Sciatic nerve (tissue), 2 donors: ENCODE measurements around the gene NCKAP5. TPM values are rescaled to one million over a fixed set of nuclear protein-coding genes. Genes with fewer than 3 reads are reported as not detected.

Source experiments
- ATAC-seq: fragments of 200-7000 bp; cut with Tn5 transposase; one replicate; pipeline ENCODE4 v1.9.1; 2020; ENCODE audit warnings: mild to moderate bottlenecking, moderate library complexity
- DNase-seq: peaks from one replicate; pipeline ENCODE4 v3.0.0-alpha.2; 2020; ENCODE audit warnings: low spot score
- intact Hi-C: fragments of 100-400 bp; cut with DNase I; formaldehyde crosslinking; loops from one replicate; pipeline ENCODE4 v1.14.2; 2022
- total RNA-seq: library from RNA; stranded (reverse); fragmentation: NEBNext Ultra II Directional; extraction: Animal tissue kit (Norgen Biotek cat#: 25700); gene quantifications from one replicate; pipeline ENCODE4 v1.2.1, GENCODE V29; 2021
- donor health status: DM: no; HTN: no; CAD: no.
- donor health status: DM: no; HTN: no; CAD: no.

Gene NCKAP5
- total RNA-seq, 1 donor from 2014 or later = 10.5 TPM

DNA sequence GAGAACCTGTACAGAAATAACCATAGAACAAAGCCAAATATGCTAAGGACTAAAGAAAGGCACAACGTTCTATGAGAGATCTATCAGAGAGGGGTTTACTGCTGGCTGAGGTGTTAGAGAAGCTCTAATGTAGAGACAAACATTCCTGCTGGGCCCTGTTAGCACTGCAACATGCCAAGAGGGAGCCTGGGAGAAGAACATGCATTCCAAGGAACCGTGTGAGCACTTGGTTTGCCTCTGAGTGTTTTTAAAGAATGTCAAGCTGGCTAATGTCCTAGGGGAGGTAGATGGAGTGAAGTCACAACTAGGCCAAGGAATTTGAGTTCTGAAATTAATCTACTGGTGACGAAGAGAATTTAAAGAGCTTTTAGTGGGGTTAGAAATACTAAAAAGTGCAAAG is 514.0 kb downstream of the NCKAP5 start:
- no peak for DNase-seq
- intact Hi-C loops = no loop called here
- no peak for ATAC-seq

DNA sequence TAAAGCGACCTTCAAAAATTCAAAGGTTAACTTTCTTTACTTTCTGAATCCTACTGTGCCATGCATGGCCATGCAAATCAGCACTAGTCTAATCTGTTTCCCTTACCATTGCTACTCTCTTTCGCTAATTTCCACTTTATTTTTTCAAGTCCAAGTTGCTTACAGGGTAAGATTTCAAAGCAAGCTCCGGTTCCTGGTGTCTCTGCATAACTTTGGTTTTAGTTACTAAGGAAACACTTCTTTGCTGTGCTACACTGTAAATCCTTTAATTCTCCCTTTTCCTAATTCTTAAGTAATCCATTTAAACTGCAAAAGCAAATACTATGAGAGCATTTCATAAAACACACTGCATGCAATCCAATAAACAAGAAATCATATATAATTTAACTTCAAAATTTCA is 514.7 kb downstream of the NCKAP5 start:
- intact Hi-C loops = no loop called here
- no peak for ATAC-seq
- DNase-seq = no peak

DNA sequence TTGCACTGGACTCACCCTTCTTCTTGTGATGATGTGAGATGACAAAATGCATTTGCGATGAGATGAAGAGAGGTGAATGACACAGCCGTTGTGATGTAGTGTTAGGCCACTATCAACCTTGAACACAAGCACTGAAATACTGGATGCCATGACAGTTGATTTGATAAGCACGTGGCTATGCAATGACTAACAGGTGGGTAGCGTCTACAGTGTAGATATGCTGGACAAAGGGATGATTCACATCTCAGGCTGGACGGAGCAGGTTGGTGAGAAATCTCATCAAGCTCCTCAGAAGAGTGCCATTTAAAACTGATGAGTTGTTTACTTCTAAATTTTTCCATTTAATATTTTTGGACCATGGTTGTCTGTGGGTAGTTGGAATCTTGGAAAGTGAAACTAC is 522.5 kb downstream of the NCKAP5 start:
- ATAC-seq (no peak), DNase-seq (no peak)
- intact Hi-C loops = no loop called here

DNA sequence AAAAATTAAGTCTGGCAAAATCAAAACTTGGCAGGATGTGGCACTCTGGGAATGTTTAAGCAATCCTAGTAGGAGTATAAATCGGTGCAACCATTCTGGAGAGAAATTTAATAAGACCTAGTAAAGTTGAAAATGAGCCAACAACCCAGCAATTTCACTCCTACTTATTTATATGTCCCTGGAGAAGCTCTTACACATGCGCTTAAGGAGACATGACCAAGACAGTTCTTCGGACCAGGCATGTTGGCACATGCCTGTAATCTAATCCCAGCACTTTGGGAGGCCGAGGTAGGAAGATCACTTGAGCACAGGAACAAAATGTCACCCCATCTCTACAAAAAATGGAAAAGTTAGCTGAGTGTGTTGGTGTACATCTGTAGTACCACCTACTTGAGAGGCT is 523.7 kb downstream of the NCKAP5 start:
- ATAC-seq (no peak), DNase-seq (no peak)
- intact Hi-C loops = loop anchor here (1.0 kb wide), 1 partner anchor 34 kb away; no protein-coding TSS in a partner anchor

DNA sequence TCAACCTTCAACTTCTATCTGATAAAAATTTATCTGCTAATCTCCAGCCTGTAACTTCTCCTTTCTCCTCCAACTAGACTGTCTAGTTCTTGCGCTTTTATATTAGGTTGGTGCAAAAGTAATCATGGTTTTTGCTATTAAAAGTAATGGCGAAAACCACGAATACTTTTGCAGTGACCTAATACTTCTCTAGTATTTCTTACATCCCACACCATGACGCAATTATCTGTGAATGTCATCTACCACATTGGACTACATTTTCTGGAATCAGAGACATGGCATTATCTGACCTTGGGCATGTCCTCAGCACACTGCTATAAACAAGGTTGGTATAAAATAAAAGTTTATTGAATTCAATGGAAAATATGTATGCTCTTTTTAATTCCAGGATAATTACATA is 528.1 kb downstream of the NCKAP5 start:
- no peak for DNase-seq
- intact Hi-C loops = no loop called here
- ATAC-seq = no peak

DNA sequence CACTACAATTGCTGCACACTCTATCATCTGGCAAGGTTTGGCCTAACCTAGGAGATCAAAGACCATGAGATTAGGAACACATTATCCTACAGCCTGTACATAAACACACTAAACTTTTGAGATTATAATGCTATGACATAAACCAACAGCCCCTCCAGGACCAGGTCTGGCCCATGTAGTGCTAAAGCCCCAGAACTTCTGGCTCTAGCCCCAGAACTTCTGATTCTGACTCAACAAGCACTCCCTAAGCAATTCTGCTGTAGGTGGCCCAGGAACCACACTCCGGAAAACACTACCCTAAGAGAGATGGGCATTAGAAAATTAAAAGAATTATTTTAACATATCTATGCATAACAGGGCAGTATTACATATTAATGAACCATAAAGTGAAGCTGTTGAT is 528.7 kb downstream of the NCKAP5 start:
- ATAC-seq (no peak), DNase-seq (no peak)
- intact Hi-C loops = no loop called here

DNA sequence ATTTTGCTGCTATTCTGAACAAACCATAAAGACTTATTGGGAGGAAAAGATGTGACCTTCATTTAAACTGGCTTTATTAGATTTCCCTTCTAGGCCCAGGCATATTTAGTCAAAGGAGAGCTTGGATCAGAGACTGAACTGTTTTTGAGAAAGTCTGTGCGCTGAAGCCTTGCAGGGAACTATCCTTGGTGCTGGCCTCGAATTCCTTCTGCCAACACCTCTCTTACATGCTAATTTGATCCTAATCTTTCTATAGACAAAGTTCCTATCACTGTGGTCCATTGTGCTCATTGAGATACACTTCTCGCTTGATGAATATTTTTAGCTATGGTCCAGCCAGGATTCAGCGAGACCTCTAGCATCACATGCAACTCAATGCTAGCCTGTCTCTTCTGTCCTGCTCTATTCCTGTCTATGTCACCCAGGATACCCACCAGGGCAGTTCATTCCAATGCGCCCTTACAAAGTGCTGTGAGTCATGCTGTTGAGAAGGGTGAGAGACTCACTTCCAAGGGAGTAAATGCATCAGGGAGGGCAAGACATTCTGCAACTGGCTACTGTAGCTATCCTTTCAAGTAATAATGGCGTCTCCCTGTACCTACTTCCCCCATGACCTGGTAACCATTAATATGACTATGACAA is 541.6 kb downstream of the NCKAP5 start:
- no peak for DNase-seq
- intact Hi-C loops = no loop called here

DNA sequence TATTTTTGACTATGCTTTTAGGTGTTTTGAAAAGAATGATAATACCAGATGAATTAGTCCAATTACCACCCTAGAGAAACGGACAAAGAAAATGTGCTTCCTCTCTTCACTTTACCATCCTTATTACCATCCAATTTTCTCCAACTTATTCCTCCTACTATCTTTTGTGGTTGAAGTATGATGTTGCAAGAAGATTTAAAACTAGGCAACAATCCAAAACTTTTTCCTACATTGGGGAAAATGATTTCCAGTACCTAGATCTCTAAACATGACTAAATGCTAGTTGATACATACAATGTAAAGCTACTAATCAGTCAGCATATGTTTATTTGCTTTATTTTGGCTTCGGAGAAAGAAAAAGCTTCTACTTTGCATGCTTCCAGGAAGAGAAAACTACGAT is 543.3 kb downstream of the NCKAP5 start:
- intact Hi-C loops = no loop called here
- DNase-seq = no peak
- ATAC-seq = no peak

More for the DNA sequence above, 541.6 kb downstream of the NCKAP5 start:
- no peak for ATAC-seq

DNA sequence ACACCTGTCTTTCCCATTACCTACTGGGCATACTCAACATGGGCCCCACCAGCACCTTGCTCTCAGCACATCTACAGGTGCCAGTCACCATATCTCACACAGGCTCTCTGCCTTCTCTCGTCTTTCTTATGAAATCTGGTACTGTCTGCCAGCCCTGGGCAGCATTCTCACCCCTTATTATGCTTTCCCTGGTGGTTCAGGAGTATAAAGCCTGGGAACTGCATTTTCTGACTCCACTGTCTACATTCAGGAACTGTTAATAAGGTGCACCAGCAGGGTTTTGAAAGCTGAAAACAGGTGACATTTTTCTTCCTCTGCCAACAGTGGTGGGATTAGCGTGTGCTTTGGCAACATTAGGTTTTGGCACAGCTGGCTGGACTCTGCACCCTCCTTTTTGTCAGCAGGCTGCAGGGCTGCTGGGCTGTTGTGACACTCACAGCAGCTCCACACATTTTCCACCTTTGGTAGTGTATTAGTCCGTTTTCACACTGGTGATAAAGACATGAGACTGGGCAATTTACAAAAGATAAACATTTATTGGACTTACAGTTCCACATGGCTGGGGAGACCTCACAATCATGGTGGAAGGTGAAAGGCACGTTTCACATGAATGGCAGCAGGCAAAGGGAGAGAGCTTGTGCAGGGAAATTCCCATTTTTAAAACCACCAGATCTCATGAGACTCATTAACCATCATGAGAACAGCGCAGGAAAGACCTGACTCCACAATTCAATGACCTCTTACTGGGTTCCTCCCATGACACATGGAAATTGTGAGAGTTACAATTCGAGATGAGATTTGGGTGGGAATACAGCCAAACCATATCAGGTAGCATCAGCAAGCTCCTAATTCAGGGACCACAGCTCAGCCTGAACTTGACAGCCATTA is 555.2 kb downstream of the NCKAP5 start:
- DNase-seq (no peak), ATAC-seq (no peak)
- intact Hi-C loops = no loop called here

DNA sequence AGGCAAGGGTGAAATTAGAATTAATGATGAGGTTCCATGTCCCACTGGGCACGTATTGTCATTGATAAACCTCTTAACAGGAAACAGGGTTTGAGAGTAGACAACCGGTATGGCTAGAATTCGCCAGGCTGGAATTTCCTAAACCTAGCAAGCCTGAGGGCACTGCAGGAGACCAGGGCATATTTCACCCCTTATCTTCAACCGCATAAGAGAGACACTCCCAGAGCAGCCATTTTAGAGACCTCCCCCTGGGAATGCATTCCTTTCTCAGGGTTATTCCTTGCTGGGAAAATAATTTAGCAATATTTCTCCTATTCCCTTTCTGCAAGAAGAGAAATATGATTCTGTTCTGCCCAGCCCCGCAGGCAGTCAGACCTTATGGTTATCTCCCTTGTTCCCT is 563.6 kb downstream of the NCKAP5 start:
- intact Hi-C loops = no loop called here
- ATAC-seq (no peak), DNase-seq (no peak)

DNA sequence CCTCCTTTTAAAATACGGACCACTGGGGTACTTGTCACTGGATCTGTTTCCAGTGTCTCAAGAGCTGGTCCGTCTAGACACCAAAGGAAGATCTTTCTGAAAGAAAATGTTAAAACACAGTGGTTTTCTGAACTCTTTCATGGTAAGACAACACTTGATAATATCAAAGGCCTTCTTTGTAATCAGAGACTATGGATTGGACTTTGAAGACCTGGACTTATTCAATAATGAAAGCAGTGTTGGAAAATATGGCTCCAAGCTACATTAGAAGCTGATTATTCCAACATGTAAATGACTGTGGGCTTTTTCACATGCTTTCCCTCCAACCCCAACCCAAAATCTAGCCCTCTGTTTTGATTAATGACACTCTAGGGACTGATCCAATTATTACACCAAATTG is 568.8 kb downstream of the NCKAP5 start:
- DNase-seq (no peak), ATAC-seq (no peak)
- intact Hi-C loops = no loop called here

DNA sequence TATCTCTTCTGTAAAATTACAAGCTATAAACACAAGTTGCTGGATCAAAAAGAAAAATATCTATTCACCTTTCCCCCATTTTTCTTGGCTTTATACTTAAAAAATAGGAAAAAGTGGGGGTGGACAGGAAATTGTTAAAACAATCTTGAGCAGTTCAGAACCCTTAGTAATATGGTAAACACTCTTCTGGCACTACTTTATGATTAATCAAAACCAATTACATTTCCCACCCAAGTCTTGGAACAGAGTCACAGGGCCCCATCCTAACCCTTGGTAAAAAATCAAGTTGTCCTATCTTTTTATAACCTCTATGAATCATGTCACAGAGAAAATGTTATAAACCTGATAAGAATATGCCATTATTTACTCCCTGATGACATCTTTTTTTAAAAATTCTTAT is 570.0 kb downstream of the NCKAP5 start:
- ATAC-seq (no peak), DNase-seq (no peak)
- intact Hi-C loops = no loop called here

DNA sequence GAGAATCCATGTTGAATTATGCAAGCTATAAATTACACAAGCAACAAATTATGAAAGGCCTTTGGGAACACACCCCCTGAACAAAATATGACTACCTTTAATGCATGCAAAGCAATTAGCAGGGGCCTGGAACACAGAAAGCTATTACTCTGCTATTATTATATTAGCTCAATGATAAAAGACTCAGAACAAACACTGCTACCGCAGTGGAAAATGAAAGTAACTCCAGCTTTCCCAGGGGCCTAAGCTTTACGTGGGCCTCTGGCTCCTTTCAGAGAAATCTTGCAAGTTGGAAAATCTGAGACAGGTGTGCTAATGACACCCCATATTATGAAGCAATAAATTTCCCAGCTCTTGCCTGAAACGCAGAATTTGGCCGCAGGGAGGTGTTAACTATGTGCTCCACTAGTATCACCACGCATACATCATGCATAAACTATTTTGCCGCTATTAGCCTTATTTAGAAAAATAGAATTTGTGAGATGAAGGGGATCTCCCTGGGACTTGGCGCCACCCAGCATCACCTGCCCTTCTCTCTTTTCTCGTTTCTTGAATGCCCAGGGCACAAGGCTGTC is 576.7 kb downstream of the NCKAP5 start:
- DNase-seq (no peak), ATAC-seq (no peak)
- intact Hi-C loops = no loop called here

DNA sequence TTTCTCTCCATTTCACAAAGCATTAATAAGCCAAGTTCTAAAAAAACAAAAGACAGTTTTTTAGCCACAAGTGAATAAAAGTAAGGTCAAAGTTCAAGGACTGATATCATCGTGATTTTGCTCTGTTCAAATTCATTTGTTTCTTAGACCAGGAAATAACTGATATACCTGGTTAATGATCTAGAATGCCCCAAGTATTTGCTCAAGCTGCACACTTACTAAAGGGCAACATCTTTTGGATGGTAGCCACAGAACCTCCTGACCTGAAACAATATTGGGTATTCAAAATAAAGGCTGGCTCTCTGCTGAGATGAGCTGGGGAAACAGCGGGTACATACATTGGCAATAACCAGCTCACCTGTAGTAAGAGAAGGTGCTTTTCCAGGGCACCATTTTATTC is 583.5 kb downstream of the NCKAP5 start:
- ATAC-seq = no peak
- intact Hi-C loops = no loop called here
- no peak for DNase-seq

DNA sequence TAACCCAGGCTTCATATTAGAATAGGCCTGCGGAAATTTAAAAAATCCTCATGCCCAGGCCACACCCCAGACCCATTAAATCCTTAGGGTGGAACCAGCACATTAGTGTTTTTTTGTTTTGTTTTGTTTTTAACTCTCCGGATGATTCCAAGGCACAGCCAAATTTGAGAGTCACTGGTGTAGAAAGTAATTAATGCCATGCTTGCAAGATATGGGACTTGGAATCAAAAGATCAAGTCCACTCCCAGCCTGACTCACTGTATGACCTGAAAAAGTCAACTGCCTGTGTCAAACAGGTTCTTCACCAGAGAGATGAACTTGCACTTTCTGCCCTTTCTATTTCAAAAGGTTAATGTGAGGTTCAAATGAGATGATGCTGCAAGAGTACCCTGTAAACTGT is 588.0 kb downstream of the NCKAP5 start:
- DNase-seq = no peak
- intact Hi-C loops = no loop called here
- ATAC-seq = no peak

DNA sequence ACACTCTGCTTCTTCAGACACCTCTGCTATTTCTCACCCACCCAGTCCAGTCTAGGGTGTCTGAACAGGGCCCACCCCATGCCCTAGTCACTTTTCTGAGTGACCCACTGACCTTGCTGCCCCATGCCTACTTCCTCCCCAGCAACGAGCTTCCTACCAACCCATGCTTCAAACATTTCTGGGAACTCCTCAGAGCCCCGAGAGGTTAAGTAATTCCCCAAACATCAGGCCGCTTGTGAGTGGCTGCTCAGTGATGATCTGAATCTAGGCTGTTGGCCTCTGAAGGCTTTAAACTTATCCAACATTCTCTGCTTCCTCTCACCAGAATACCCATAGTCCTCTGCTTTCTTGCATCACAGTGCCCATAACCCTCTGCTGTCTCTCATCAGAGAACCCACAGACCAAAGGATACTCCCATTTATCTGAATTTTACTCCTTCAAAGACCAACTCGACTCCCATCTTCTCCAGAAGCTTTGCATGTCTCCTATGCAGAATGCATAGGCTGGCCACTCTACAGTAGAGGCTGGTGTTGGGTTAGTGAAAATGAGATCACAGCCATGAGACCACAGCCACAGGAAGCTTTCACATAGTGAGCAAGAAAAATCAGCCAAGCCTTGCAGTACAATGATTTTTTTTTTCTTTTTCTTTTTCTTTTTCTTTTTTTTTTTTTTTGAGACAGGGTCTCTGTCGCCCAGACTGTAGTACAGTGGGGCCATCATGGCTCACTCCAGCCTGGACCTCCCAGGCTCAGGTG is 588.7 kb downstream of the NCKAP5 start:
- no peak for ATAC-seq

DNA sequence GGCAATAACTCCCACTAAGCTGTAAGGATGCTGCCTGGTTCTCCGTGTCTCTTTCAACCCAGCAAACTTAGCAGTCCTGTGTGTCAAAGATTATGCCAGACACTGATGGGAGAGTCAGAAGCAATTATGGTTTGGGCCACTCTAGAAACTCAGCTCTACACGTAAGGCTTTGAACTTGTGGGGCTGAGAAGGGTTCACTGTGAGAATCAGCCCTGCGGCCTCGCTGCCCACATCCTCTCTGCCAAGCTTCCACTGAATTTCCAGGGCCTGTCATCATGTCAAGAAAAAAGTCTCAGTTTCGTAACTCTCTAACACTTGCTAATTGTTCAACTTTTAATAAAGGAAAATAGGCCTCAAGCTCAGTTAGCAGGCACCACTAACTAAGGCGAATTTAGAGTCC is 589.4 kb downstream of the NCKAP5 start:
- ATAC-seq (no peak), DNase-seq (no peak)
- intact Hi-C loops = no loop called here

More for the DNA sequence above, 588.7 kb downstream of the NCKAP5 start:
- intact Hi-C loops = no loop called here
- no peak for DNase-seq

DNA sequence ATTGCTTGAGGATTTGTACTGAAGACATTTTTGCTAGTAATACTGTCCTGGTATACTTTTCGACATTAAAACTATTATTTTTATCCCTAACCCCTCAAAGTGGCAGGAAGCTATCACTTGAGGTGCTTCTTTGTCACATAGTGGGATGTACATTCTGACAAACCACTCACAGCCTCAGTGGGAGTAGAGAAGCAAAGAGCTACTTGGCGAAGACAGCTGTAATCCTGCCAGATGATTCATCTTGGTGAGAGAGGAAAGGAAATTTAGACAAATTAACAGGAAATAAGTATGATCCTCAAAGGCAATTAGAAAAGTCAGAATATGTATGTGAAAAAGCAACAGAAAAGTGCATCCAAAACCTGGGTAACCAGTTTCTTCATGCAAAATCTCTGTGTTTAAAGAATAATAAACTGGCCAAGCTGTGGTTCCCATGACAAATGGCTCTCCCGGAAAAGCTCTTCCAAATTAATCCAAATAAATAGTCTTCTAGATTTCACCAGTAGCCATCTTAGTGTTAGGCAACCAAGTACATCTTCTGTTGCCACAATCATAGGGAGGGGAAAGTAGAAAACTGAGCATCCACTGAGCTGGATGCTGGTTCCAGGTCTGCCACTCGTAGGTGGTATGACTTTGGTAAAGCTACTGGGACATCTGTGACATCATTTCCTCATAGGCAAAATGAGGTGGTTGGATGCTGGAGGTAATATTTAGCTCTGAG is 590.3 kb downstream of the NCKAP5 start:
- DNase-seq = no peak
- intact Hi-C loops = no loop called here
- no peak for ATAC-seq
